ENCODE measurements around the gene TRIM21. TPM values are rescaled to one million over a fixed set of nuclear protein-coding genes. Genes with fewer than 3 reads are reported as not detected.

Gene TRIM21
- polyA plus RNA-seq, 1 of the 3 experiments (the other 2 are of a cell fraction) = 11.0 TPM

- CTCF ChIA-PET = interaction anchor here (0.6 kb wide), 1 partner anchor 1872 kb away, joined by 3 read pairs; no protein-coding TSS in a partner anchor
- 83% methylated on average over 3 of the region's 3 CpGs for WGBS (ENCODE audit: low lambda C conversion rate)
- Histone ChIP-seq H3K27ac (ENCODE audit: low read depth in 2 of 2, low read length in 1 of 2) (no peak overlapping the region), H3F3A (replicated peaks; ENCODE audit: insufficient read depth) (no peaks in the 10 kb centered on the region), H3K4me1 (ENCODE audit: control insufficient read depth in 1 of 2, insufficient read depth in 2 of 2, low read depth in 1 of 2, low read length in 1 of 2) (no peaks in the 10 kb centered on the region), H3K27me3 (ENCODE audit: insufficient read depth) (no peaks in the 10 kb centered on the region), H3K4me2 (no peak overlapping the region), H3K9me2 (no peaks in the 10 kb centered on the region), H3K36me3 (replicated peaks in 1 of 2; ENCODE audit: control insufficient read depth in 1 of 2, insufficient read depth in 2 of 2, low read length in 1 of 2) (peaks cover 2 to 21% of the 10 kb centered on the region in 2 experiments), H3K9ac (no peak overlapping the region), H2AFZ (ENCODE audit: low read depth) (no peak overlapping the region), H3K4me3 (ENCODE audit: low read depth in 2 of 2, low read length in 1 of 2) (no peak overlapping the region), H3K79me2 (ENCODE audit: insufficient read depth) (no peaks in the 10 kb centered on the region), H3K9me3 (no peaks in the 10 kb centered on the region), H4K20me1 (ENCODE audit: insufficient read depth) (no peaks in the 10 kb centered on the region)
- POLR2A ChIA-PET = no interaction called here
- TF ChIP-seq RAD21 (IDR thresholded peaks at IDR 0.05; ENCODE audit: low read length) (no peak), FOSL2 (IDR thresholded peaks at IDR 0.05; ENCODE audit: borderline replicate concordance, low read depth) (no peak), TCF12 (IDR thresholded peaks at IDR 0.05) (no peak), POLR2AphosphoS5 (IDR thresholded peaks at IDR 0.05; ENCODE audit: low read depth, low read length) (no peak), CHD2 (IDR thresholded peaks at IDR 0.05; ENCODE audit: low read length, partially characterized antibody) (no peak), YY1 (IDR thresholded peaks at IDR 0.05; ENCODE audit: low read depth) (no peak), MXI1 (IDR thresholded peaks at IDR 0.05; ENCODE audit: low read depth, low read length) (no peak), RCOR1 (IDR thresholded peaks at IDR 0.05; ENCODE audit: low read length) (no peak)
- TF ChIP-seq, protein P1, sequence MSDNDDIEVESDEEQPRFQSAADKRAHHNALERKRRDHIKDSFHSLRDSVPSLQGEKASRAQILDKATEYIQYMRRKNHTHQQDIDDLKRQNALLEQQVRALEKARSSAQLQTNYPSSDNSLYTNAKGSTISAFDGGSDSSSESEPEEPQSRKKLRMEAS (IDR thresholded peaks at IDR 0.05; ENCODE audit: low read depth) = no peak
- TF ChIP-seq, protein P2, sequence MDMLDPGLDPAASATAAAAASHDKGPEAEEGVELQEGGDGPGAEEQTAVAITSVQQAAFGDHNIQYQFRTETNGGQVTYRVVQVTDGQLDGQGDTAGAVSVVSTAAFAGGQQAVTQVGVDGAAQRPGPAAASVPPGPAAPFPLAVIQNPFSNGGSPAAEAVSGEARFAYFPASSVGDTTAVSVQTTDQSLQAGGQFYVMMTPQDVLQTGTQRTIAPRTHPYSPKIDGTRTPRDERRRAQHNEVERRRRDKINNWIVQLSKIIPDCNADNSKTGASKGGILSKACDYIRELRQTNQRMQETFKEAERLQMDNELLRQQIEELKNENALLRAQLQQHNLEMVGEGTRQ (IDR thresholded peaks at IDR 0.05; ENCODE audit: borderline replicate concordance, low read depth, low read length) = no peak
- no peak for DNase-seq
Measured at GRCh38 chr11:4385978-4386740, 7.3 kb downstream of the TRIM21 start.

DNA sequence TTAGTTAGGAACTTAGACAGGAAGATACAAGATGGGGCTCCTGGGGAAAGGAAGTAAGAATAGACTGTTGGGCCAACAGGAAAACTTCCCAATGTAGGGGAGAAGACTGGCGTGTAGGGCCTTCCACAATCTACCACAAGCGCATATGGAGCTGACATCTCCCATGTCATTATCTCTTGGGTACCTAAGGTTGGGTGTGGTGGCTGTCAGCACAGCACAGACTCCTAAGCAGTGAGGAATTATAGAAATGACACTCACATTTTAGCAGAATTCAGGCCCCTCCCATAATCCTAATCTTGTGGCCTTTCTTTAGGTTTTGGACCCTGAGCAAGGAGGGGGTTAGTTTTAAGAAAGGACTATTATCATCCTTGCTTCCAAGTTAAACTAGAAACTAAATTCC lies 11.6 kb downstream of the TRIM21 start:
- Histone ChIP-seq H3K9me2 (no peaks in the 10 kb centered on the region; the same call in 1 of the 2 replicates), H3K36me3 (replicated peaks in 1 of 2; ENCODE audit: control insufficient read depth in 1 of 2, insufficient read depth in 2 of 2, low read length in 1 of 2) (peaks cover 0 to 1% of the 10 kb centered on the region in 2 experiments), H3K27ac (ENCODE audit: low read depth in 2 of 2, low read length in 1 of 2) (no peak overlapping the region), H3K79me2 (ENCODE audit: insufficient read depth) (no peaks in the 10 kb centered on the region), H4K20me1 (ENCODE audit: insufficient read depth) (no peaks in the 10 kb centered on the region), H3K4me2 (no peak overlapping the region), H3K4me1 (ENCODE audit: control insufficient read depth in 1 of 2, insufficient read depth in 2 of 2, low read depth in 1 of 2, low read length in 1 of 2) (no peaks in the 10 kb centered on the region), H3K4me3 (ENCODE audit: low read depth in 2 of 2, low read length in 1 of 2) (no peak overlapping the region), H2AFZ (ENCODE audit: low read depth) (no peak overlapping the region), H3F3A (replicated peaks; ENCODE audit: insufficient read depth) (no peaks in the 10 kb centered on the region), H3K9me3 (no peaks in the 10 kb centered on the region), H3K9ac (no peak overlapping the region), H3K27me3 (ENCODE audit: insufficient read depth) (peaks cover 4% of the 10 kb centered on the region; the same call in 1 of the 2 replicates)
- POLR2A ChIA-PET = no interaction called here
- CTCF ChIA-PET = no interaction called here
- no peak for TF ChIP-seq MEF2A (IDR thresholded peaks at IDR 0.05; ENCODE audit: borderline replicate concordance, low read depth)
- TF ChIP-seq, protein P2 (IDR thresholded peaks at IDR 0.05; ENCODE audit: borderline replicate concordance, low read depth, low read length) = no peak
- TF ChIP-seq MXI1 (IDR thresholded peaks at IDR 0.05; ENCODE audit: low read depth, low read length) = no peak
- TF ChIP-seq FOXM1 (IDR thresholded peaks at IDR 0.05; ENCODE audit: low read depth) = no peak
- TF ChIP-seq, protein P3, sequence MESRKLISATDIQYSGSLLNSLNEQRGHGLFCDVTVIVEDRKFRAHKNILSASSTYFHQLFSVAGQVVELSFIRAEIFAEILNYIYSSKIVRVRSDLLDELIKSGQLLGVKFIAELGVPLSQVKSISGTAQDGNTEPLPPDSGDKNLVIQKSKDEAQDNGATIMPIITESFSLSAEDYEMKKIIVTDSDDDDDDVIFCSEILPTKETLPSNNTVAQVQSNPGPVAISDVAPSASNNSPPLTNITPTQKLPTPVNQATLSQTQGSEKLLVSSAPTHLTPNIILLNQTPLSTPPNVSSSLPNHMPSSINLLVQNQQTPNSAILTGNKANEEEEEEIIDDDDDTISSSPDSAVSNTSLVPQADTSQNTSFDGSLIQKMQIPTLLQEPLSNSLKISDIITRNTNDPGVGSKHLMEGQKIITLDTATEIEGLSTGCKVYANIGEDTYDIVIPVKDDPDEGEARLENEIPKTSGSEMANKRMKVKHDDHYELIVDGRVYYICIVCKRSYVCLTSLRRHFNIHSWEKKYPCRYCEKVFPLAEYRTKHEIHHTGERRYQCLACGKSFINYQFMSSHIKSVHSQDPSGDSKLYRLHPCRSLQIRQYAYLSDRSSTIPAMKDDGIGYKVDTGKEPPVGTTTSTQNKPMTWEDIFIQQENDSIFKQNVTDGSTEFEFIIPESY (IDR thresholded peaks at IDR 0.05; ENCODE audit: borderline replicate concordance, low read depth) = no peak
- TF ChIP-seq, protein P4, sequence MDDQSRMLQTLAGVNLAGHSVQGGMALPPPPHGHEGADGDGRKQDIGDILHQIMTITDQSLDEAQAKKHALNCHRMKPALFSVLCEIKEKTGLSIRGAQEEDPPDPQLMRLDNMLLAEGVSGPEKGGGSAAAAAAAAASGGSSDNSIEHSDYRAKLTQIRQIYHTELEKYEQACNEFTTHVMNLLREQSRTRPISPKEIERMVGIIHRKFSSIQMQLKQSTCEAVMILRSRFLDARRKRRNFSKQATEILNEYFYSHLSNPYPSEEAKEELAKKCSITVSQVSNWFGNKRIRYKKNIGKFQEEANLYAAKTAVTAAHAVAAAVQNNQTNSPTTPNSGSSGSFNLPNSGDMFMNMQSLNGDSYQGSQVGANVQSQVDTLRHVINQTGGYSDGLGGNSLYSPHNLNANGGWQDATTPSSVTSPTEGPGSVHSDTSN (IDR thresholded peaks at IDR 0.05) = no peak
- TF ChIP-seq TCF12 (IDR thresholded peaks at IDR 0.05) = no peak
- TF ChIP-seq EZH2phosphoT487 (IDR thresholded peaks at IDR 0.05; ENCODE audit: borderline replicate concordance, low read depth) = no peak
- 11% methylated on average over 2 of the region's 2 CpGs for WGBS (ENCODE audit: low lambda C conversion rate)
- no peak for DNase-seq

Measured in SK-N-SH (cell line).